ENCODE measurements around the gene HUS1. TPM values are rescaled to one million over a fixed set of nuclear protein-coding genes. Genes with fewer than 3 reads are reported as not detected.
"Not testable (repeated sequence)": the region's sequence is repeated elsewhere in the genome, so short reads cannot be mapped to it uniquely, and the experiment has no call there.

The HUS1 gene
- total and polyA plus RNA-seq, 3 experiments from 2014 or later: 35.0 to 65.0 (median 64.9) TPM

DNA sequence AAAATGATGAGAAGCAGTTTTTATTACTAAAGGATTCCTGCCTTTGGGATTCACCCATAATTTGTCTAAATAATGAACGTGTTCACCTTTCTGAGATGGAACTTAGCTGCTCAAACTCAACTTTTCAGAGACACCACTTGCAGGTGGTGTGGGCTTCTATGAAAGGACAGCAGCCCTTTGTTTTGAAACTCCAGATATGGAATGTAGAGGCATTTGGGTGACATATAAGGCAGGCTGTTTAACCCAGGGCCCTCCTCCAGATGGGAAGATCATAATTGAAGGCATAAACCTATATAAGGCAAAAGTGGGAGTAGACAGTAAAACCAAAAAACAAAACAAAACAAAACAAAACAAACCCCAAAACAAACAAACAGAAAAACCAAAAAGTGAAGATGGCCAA lies 11.9 kb upstream of the HUS1 start:
- CTCF ChIA-PET: interaction anchor here (0.9 to 3.5 kb wide), 26 partner anchors 9 to 164 kb away, joined by 3 to 140 read pairs (median 6); partner anchors contain the start of genes HUS1 and UPP1
- Mint-ChIP-seq H3K9me3 (no peaks in the 10 kb centered on the region), H3K36me3 (peaks cover 0 to 3% (median 0%) of the 10 kb centered on the region in 3 donors), H3K27ac (peak overlapping the region; percentile 80 to 99 (median 96)), H3K27me3 (peaks cover 0 to 4% of the 10 kb centered on the region in 2 donors), H3K4me3 (peak overlapping the region; percentile 83 to 99 (median 94)), H3K4me1 (peaks cover 16 to 20% (median 16%) of the 10 kb centered on the region in 3 donors)
- Histone ChIP-seq H3K27ac (ENCODE audit: low read depth, low read length) (peak overlapping the region; percentile 62), H3K27me3 (ENCODE audit: insufficient read depth, low read length, poor library complexity, severe bottlenecking) (no peaks in the 10 kb centered on the region), H3K4me3 (ENCODE audit: low read length) (peak overlapping the region; percentile 73), H3K36me3 (ENCODE audit: insufficient read depth, low read length) (no peaks in the 10 kb centered on the region), H3K4me1 (ENCODE audit: insufficient read depth, low read length) (peaks cover 19% of the 10 kb centered on the region), H3K9me3 (ENCODE audit: low read length) (no peaks in the 10 kb centered on the region)
- no peak for DNase-seq
- POLR2A ChIA-PET: interaction anchor here (1.3 to 2.1 kb wide), 2 partner anchors 98 to 119 kb away, joined by 11 to 15 read pairs; partner anchors contain the start of gene UPP1

GRCh38 chr7:47990592-47990991 lies 11.2 kb upstream of the HUS1 start:
- H3K9me3 Mint-ChIP-seq: no peaks in the 10 kb centered on the region
- peaks cover 16 to 20% (median 16%) of the 10 kb centered on the region in 3 donors for H3K4me1 Mint-ChIP-seq
- Histone ChIP-seq H3K4me3 (ENCODE audit: low read length) (no peak overlapping the region), H3K4me1 (ENCODE audit: insufficient read depth, low read length) (peaks cover 19% of the 10 kb centered on the region), H3K36me3 (ENCODE audit: insufficient read depth, low read length) (no peaks in the 10 kb centered on the region), H3K27ac (ENCODE audit: low read depth, low read length) (no peak overlapping the region), H3K27me3 (ENCODE audit: insufficient read depth, low read length, poor library complexity, severe bottlenecking) (no peaks in the 10 kb centered on the region), H3K9me3 (ENCODE audit: low read length) (no peaks in the 10 kb centered on the region)
- DNase-seq: no peak
- peak overlapping the region in 1 of 7 donors; percentile 16 for H3K4me3 Mint-ChIP-seq
- peaks cover 0 to 3% (median 0%) of the 10 kb centered on the region in 3 donors for H3K36me3 Mint-ChIP-seq
- ChIA-PET POLR2A (interaction anchor here (0.6 to 2.1 kb wide), 2 partner anchors 98 to 120 kb away, joined by 3 to 15 read pairs; partner anchors contain the start of gene UPP1), CTCF (interaction anchor here (1.1 to 3.5 kb wide), 12 partner anchors 14 to 164 kb away, joined by 3 to 140 read pairs (median 6); partner anchors contain the start of gene UPP1)
- H3K27me3 Mint-ChIP-seq: peaks cover 0 to 4% of the 10 kb centered on the region in 2 donors
- H3K27ac Mint-ChIP-seq: peak overlapping the region in 6 of 8 donors; percentile 38 to 84 (median 72)

DNA sequence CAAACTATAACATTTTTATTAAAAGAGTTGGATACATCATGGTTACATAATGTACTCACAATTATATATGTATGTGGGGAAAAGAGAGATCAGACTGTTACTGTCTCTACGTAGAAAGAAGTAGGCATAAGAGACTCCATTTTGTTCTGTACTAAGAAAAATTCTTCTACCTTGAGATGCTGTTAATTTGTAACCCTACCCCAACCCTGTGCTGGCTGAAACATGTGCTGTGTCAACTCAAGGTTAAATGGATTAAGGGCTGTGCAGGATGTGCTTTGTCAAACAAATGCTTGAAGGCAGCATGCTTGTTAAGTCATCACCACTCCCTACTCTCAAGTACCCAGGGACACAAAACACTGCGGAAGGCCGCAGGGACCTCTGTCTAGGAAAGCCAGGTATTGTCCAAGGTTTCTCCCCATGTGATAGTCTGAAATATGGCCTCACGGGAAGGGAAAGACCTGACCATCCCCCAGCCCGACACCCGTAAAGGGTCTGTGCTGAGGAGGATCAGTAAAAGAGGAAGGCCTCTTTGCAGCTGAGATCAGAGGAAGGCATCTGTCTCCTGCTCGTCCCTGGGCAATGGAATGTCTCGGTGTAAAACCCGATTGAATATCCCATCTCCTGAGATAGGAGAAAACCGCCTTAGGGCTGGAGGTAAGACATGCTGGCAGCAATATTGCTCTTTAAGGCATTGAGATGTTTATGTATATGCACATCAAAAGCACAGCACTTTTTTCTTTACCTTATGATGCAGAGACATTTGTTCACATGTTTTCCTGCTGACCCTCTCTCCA lies 10.4 kb upstream of the HUS1 start:
- H3K27me3 Mint-ChIP-seq; H3K27me3 ChIP-seq (ENCODE audit: insufficient read depth, low read length, poor library complexity, severe bottlenecking); H3K9me3 Mint-ChIP-seq; DNase-seq; H3K36me3 ChIP-seq (ENCODE audit: insufficient read depth, low read length); H3K36me3 Mint-ChIP-seq; H3K9me3 ChIP-seq (ENCODE audit: low read length); H3K27ac ChIP-seq (ENCODE audit: low read depth, low read length); POLR2A ChIA-PET; H3K4me3 ChIP-seq (ENCODE audit: low read length); H3K4me3 Mint-ChIP-seq: not testable (repeated sequence)
- CTCF ChIA-PET: interaction anchor here (0.9 to 3.5 kb wide), 8 partner anchors 11 to 143 kb away, joined by 3 to 140 read pairs (median 8); partner anchors contain the start of gene UPP1
- Mint-ChIP-seq H3K4me1 (peaks cover 16 to 20% (median 16%) of the 10 kb centered on the region in 3 donors), H3K27ac (peak overlapping the region in 2 of 8 donors; percentile 38 to 48)
- peaks cover 19% of the 10 kb centered on the region for H3K4me1 ChIP-seq (ENCODE audit: insufficient read depth, low read length)

DNA sequence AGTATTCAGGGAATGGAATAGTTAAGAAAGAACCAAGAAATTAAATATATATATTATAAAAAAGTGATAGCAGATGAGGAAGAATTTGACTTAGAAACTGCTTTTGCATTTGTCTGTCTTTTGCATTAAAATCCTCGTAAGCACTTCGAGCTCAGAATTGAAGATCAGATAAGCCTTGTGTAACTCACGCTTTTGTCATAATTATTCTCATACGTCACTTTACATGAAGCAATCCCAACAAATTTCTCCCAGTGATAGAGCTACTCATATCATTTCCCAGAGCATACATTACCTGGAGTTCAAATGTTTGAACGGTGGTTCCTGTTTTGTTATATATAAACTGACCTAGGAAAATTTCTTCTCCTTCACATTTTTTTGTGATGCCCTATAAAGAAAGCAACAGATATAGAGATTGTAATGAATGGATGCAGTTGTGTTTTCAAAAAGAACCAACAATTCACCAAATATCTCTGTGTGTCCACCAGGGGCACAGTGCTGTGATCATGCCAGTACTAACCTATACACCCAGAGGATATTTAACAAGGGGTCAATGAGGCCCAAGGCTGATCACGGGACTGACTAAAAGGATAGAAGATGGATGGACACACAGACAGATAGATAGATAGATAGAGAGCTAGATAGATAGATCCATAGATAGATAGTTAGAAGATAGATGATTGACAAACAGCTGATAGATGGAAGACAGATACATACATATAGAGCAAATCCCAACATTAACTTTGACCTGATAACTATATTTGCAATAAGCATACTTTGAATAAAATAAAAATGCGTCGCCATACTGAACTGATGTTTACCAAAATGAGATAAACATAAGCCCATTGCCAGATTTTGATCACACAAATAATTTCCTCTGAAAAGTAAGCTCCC lies 9.3 kb upstream of the HUS1 start:
- Histone ChIP-seq H3K4me3 (ENCODE audit: low read length) (no peak overlapping the region), H3K27ac (ENCODE audit: low read depth, low read length) (no peak overlapping the region), H3K9me3 (ENCODE audit: low read length) (no peaks in the 10 kb centered on the region), H3K27me3 (ENCODE audit: insufficient read depth, low read length, poor library complexity, severe bottlenecking) (no peaks in the 10 kb centered on the region), H3K36me3 (ENCODE audit: insufficient read depth, low read length) (no peaks in the 10 kb centered on the region), H3K4me1 (ENCODE audit: insufficient read depth, low read length) (peaks cover 19% of the 10 kb centered on the region)
- peaks cover 0 to 2% of the 10 kb centered on the region in 2 donors for H3K27me3 Mint-ChIP-seq
- ChIA-PET POLR2A (no interaction called here), CTCF (interaction anchor here (0.7 to 2.5 kb wide), 8 partner anchors 11 to 144 kb away, joined by 3 to 13 read pairs (median 4); partner anchors contain the start of genes C7orf57 and UPP1)
- H3K9me3 Mint-ChIP-seq: no peaks in the 10 kb centered on the region
- peaks cover 0 to 3% (median 0%) of the 10 kb centered on the region in 3 donors for H3K36me3 Mint-ChIP-seq
- no peak overlapping the region for H3K27ac Mint-ChIP-seq
- no peak for DNase-seq
- peaks cover 16 to 20% (median 16%) of the 10 kb centered on the region in 3 donors for H3K4me1 Mint-ChIP-seq
- H3K4me3 Mint-ChIP-seq: peak overlapping the region in 1 of 7 donors; percentile 7

DNA sequence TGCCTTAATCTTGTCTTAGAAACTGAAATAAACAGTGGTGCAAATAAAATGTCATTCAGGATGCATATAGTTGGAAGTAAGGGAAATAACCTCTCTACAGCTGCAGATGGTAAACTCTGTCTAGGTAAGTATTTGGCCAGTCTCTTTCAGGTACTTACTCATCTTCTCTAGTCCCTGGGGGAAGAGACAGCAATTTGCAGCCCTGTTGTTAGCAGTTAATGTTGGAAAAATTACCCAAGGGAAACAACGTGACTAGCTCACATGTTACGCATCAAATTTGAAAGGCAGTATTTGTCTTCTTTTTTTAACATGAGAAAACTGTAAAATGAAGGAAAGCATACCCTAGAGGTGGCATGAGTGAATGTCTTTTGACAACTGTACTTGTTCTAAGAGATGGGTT lies 3.2 kb upstream of the HUS1 start:
- Histone ChIP-seq H3K27me3 (ENCODE audit: insufficient read depth, low read length, poor library complexity, severe bottlenecking) (no peaks in the 10 kb centered on the region), H3K4me1 (ENCODE audit: insufficient read depth, low read length) (peaks cover 12% of the 10 kb centered on the region), H3K36me3 (ENCODE audit: insufficient read depth, low read length) (peaks cover 8% of the 10 kb centered on the region), H3K27ac (ENCODE audit: low read depth, low read length) (no peak overlapping the region), H3K4me3 (ENCODE audit: low read length) (no peak overlapping the region), H3K9me3 (ENCODE audit: low read length) (no peaks in the 10 kb centered on the region)
- H3K9me3 Mint-ChIP-seq: no peaks in the 10 kb centered on the region
- H3K27me3 Mint-ChIP-seq: no peaks in the 10 kb centered on the region
- CTCF ChIA-PET: interaction anchor here (1.5 to 2.1 kb wide), 3 partner anchors 9 to 128 kb away, joined by 4 to 11 read pairs (median 10); no protein-coding TSS in a partner anchor
- peak overlapping the region in 2 of 8 donors; percentile 18 to 44 for H3K27ac Mint-ChIP-seq
- peaks cover 4 to 17% (median 4%) of the 10 kb centered on the region in 3 donors for H3K36me3 Mint-ChIP-seq
- peaks cover 16 to 24% (median 21%) of the 10 kb centered on the region in 3 donors for H3K4me1 Mint-ChIP-seq
- peak overlapping the region in 1 of 7 donors; percentile 51 for H3K4me3 Mint-ChIP-seq
- POLR2A ChIA-PET: no interaction called here
- no peak for DNase-seq

DNA sequence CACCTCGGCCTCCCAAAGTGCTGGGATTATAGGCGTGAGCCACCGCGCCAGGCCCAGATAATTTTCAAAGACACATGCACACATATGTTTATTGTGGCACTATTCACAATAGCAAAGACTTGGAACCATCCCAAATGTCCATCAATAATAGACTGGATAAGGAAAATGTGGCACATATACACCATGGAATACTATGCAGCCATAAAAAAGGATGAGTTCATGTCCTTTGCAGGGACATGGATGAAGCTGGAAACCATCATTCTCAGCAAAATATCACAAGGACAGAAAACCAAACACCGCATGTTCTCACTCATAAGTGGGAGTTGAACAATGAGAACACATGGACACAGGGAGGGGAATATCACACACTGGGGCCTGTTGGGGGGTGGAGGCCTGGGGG lies 1.2 kb upstream of the HUS1 start:
- POLR2A ChIA-PET, H3K27me3 Mint-ChIP-seq: not testable (repeated sequence)

GRCh38 chr7:47979832-47980181 lies 392 bp upstream of the HUS1 start:
- ChIA-PET CTCF (interaction anchor here (0.6 to 1.6 kb wide), 2 partner anchors 12 to 108 kb away, joined by 3 to 6 read pairs; no protein-coding TSS in a partner anchor), POLR2A (no interaction called here)
- Mint-ChIP-seq H3K36me3 (peaks cover 4 to 43% (median 8%) of the 10 kb centered on the region in 3 donors), H3K27ac (peak overlapping the region; percentile 86 to 100 (median 98)), H3K4me1 (peaks cover 19 to 36% (median 32%) of the 10 kb centered on the region in 3 donors), H3K9me3 (no peaks in the 10 kb centered on the region), H3K4me3 (peak overlapping the region; percentile 88 to 99 (median 94)), H3K27me3 (no peaks in the 10 kb centered on the region)
- Histone ChIP-seq H3K4me3 (ENCODE audit: low read length) (peak overlapping the region; percentile 52), H3K27me3 (ENCODE audit: insufficient read depth, low read length, poor library complexity, severe bottlenecking) (no peaks in the 10 kb centered on the region), H3K4me1 (ENCODE audit: insufficient read depth, low read length) (peaks cover 12% of the 10 kb centered on the region), H3K27ac (ENCODE audit: low read depth, low read length) (peak overlapping the region; percentile 86), H3K36me3 (ENCODE audit: insufficient read depth, low read length) (peaks cover 28% of the 10 kb centered on the region), H3K9me3 (ENCODE audit: low read length) (no peaks in the 10 kb centered on the region)
- no peak for DNase-seq

More for the DNA sequence above, 1.2 kb upstream of the HUS1 start:
- Mint-ChIP-seq H3K27ac (peak overlapping the region in 2 of 8 donors; percentile 17 to 86), H3K36me3 (peaks cover 4 to 36% (median 8%) of the 10 kb centered on the region in 3 donors), H3K4me3 (peak overlapping the region in 1 of 7 donors; percentile 41), H3K4me1 (peaks cover 19 to 36% (median 31%) of the 10 kb centered on the region in 3 donors)
- DNase-seq; H3K27me3 ChIP-seq (ENCODE audit: insufficient read depth, low read length, poor library complexity, severe bottlenecking); H3K9me3 Mint-ChIP-seq; H3K9me3 ChIP-seq (ENCODE audit: low read length); H3K4me3 ChIP-seq (ENCODE audit: low read length); H3K27ac ChIP-seq (ENCODE audit: low read depth, low read length): not testable (repeated sequence)
- CTCF ChIA-PET: interaction anchor here (1.6 kb wide), 1 partner anchor 11 kb away, joined by 6 read pairs; no protein-coding TSS in a partner anchor
- peaks cover 12% of the 10 kb centered on the region for H3K4me1 ChIP-seq (ENCODE audit: insufficient read depth, low read length)
- H3K36me3 ChIP-seq (ENCODE audit: insufficient read depth, low read length): peaks cover 27% of the 10 kb centered on the region

Data from CD8-positive, alpha-beta memory T cell (primary cell).